Measurements from ENCODE around the gene RGL1.
"Not testable (repeated sequence)": the region's sequence is repeated elsewhere in the genome, so short reads cannot be mapped to it uniquely, and the experiment has no call there.

Gene RGL1

DNA sequence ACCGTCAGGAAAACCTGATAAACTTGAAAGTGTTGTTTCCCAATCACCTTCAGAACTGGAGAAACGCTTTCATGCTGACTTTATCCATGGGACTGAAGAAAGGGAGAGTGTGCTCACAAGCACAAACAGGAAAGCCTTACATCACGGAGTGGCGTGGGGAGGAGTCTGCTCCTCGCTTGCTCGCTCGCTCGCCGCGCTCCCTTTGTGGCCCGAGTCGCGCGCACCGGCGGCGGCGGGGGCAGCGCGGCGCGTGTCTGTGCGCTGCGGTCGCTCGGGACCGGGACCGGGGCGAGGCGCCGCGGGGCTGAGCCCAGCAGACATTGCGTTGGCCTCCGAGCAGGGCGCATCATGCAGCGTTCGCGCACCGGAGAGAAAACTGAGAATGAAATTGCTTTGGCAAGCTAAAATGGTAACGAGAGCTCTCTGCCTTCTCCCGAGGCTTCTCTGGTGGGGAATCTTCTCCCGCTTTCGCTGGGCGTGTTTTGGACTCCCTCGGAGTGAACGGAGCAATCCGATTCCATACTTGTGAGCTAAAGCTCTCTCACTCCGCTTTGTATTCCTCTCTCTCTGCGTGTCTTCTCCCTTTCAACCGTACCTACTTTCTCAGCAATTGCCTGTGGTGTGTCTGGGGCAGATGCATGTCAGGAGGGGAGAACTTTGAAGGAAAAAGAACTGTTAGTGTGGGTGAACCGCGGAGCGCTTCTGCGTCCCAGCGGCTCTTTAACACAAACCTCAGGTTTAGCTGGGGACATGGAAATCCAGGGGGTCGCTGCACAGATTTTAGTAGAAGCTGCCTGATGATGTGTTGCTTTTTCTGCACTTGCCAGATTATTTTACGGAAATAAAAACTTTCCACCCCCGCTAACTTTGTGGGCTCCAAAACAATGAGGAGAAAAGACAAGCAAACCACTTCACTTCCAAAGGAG, at the start of gene RGL1:
Gene RGL1, plus strand, starts transcription at position 205 of the 926 bp plus-strand sequence. Its CDS starts 178 bp downstream, at position 383.
- peak in 1 of 2 donors; percentile 20 for DNase-seq (ENCODE audit: low read depth in 2 of 2)

DNA sequence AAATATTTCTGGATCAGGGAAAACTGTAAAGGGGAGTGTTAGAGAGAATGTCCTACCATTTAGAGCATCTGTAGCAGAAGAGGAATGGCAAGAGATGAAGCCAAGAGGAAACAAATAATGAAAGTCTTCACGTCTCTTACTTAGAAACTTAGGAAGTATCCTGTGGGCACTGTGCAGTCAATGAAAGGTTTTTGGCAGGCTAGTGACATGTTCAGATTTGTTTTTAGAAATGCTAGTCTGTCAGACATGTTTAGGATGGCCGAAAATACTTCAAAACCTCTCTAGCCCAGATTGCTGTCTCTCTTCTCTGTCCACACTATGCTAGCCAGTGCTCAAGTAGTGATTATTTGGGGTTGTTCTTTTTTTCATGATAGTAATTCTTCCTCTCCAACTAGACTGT, 48.6 kb upstream of the RGL1 start:
- no peak for DNase-seq (ENCODE audit: low read depth in 2 of 2)

DNA sequence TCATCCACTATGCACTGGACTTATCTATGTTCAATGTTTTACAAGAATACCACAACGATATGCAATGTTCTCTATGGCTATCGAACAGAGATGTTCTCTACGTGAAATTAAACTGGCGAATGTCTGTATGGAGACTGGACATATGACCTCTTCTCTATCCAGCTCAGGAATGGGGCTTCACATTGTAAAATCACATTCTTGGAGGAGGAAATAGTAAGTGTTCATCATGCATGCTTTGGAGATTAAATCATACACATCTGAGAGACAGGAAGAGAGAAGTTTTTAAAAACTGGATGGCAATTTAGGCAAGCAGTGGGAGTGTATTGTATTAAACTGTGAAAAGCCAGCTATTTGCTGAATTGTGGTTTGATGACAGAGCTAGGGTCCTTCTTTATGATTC, 47.9 kb upstream of the RGL1 start:
- DNase-seq (ENCODE audit: low read depth in 2 of 2), result no peak

DNA sequence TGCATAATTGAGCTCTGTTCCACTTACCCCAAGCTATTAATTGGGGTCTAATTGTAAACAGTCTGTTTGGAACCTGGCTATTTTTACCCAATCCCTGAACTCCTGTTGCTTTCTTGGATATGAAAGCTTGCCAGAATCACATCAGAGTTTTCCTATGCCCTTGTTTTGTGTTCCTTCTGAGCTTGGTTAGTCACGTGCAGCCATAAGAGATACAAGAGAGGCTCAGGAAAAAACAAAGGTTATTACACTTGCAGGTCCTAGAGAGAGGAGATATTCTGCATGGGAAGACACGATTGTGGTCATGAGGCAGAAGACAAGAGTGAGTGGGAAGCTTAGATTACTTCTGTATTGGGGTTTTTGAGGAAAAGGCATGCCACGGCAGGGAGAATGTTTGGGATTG, 46.0 kb upstream of the RGL1 start:
- no peak for DNase-seq (ENCODE audit: low read depth in 2 of 2)

DNA sequence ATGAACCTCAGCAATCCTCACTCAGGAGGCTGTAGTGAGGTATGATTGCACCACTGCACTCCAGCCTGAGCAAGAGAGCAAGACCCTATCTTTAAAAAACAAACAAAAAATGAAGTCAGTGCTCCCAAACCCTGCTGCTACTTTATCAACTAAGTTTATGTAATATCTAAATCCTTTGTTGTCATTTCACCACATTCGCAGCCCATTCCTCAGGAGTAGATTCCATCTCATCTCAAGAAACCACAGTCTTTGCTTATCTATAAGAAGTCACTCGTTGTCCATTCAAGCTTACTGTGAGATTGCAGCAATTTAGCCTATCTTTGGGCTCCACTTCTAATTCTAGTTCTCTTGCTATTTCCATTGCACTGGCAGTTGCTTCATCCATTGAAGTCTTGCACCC, 44.3 kb upstream of the RGL1 start:
- DNase-seq (ENCODE audit: low read depth in 2 of 2), result no peak

DNA sequence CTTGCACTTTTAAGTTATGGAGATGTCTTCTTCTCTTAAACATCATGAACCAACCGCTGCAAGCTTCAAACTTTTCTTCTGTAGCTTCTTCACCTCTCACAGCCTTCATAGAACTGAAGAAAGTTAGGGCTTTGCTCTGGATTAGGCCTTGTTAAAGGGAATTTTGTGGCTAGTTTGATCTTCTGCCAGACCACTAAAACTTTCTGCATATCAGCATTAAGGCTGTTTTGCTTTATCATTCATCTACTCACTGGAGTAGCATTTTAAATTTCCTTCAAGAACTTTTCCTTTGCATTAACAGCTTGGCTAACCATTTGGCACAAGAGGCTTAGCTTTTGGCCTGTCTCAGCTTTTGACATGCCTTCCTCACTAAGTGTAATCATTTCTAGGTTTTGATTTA, 43.0 kb upstream of the RGL1 start:
- no peak for DNase-seq (ENCODE audit: low read depth in 2 of 2)

DNA sequence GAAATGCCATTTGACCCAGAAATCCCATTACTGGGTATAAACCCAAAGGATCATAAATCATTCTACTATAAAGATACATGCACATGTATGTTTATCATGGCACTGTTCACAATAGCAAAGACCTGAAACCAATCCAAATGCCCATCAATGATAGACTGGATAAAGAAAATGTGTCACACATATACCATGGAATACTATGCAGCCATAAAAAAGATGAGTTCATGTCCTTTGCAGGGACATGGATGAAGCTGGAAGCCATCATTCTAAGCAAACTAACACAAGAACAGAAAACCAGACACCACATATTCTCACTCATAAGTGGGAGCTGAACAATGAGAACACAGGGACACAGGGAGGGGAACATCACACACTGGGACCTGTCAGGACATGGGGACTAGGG, 42.1 kb upstream of the RGL1 start:
- not testable (repeated sequence) for DNase-seq (ENCODE audit: low read depth in 2 of 2)

DNA sequence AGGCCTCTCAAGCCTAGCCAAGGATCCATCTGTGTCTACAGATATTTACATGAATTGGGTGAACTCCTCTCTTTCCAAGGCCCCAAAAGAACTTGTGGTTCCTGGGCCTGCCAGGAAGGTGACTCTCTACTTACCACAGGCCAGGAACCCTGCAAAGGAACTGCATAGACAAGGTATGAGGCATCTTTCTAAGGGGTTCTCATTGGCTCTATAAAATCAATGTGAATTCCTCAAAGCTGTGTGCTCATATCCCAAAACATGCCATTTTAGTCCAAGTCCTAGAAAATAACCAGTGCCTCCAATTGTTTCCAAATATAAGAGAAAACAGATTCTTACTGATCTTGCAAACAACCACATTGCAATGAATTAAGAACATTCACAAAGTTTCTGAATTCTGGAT, 39.9 kb upstream of the RGL1 start:
- no peak for DNase-seq (ENCODE audit: low read depth in 2 of 2)

DNA sequence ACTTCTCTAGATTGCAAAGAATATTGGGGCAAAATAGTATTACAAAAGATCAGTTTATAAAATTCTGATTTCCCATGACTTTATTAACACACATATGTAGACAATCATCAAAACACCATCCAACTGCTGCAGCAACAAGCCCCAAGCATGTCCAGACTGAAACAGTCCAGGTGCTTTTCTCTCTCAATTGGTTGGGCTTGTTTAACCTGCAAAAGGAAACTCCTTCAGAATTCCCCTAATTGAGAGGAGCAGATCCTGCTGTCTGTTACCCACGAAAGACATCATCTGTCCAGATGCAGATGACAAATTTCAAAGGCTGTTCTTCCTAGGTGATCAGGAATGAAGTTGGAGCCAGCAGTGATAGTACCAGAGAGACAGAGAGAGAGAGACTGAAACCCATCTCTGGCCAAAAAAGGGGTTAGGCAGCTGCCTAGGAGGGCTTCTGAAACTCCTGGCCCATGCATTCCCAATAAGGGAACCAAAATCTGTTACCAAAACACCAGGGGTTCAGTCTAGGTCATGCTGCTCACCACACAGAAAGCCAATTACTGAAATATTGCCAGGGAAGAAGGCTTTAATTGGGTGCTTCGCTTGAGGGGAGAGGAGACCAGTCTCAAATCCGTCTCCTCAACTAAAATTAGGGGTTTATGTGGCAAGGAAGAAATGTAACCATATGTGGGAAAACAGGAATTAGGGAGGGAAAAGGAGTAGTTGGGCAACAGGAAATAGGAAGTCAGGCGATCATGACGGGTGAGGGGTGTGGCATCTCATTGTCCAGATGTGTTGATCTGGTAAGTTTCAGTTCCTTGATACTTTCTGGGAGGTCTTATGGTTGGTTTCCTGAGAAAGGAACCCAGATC, 34.7 kb upstream of the RGL1 start:
- DNase-seq (ENCODE audit: low read depth in 2 of 2), result no peak

DNA sequence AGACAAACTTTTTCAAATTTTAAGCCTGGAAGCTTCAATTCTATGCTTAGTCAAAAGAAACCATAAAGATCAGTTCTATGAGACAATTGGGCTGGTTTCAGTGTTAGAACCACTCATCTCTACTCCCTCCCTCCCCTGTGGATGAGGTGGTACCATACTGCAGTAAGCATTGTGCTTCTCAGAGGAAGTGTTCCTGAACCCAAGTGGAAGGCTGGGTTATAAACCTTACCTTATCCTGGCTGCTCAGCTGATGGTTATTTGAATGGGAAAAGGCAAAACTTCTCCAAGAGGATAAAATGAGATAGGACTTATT, 34.1 kb upstream of the RGL1 start:
- no peak for DNase-seq (ENCODE audit: low read depth in 2 of 2)

DNA sequence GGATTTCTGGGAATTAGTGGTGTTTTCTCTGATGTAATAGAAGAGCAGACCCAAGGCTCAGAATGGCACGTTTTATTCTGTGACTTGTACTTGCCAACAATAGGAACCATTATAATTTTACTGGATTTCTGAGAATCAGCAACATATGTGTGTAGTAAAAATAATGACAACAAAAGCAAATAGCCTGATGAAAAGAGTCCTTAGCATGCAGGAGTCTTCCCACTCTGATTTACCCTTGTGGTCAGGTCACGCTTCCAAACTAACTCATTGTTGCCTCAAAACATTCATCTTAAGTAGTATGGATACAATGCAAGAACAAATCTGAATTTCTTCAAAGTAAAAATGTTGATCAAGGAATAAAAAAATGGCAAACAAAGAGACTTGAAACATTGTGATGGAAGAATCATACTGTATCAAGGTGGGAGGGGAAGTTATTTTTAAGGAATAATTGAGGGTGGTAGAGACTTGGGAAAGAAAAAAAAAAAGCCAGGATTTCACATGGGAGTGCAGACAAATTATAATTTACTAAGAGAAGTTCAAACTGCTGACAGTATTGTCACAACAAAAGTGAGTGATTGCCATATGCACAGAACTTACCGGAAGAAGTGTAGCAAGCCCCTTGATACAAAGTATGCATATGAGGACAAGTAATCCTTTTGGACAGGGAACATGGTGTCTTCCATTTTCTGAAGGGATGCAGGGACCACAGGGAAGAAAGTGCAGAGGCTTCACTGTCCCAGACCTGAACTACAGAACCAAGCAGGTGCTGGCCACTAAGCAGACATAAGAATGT, 31.2 kb upstream of the RGL1 start:
- DNase-seq (ENCODE audit: low read depth in 2 of 2), result no peak

DNA sequence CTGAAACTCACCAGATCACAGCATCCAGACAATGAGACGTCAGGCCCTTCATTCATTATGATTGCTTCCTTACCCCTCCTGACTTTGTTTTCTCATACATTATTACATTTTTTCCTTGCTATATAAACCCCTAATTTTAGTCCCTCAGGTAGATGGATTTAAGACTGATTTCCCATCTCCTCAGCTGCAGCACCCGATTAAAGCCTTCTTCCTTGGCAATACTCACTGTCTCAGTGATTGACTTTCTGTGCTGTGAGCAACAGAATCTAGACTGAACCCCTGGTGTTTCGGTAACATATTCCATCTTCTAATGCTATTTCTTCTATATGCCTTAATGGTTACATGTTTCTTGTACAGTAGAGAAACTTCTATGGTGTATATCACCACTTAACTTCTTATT, 30.0 kb upstream of the RGL1 start:
- DNase-seq (ENCODE audit: low read depth in 2 of 2), result no peak

DNA sequence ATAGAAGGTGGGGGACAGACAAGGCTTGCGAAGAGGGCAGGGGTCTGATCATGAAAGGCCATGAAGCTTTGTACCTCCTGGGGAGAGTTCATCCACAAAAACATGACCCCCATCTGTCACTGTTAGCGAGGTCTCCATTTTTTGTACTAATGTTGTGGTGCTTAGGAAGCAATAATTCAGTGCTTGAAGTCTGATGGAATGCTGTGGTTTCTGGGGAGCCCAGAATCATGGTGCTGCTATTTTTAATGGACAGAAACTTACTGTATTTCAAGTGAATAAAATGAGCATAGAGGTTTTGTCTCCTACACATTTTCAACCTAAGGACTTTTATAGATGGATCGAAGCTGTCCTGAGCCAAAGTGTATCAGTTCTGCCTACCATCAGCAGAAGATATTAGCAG, 28.2 kb upstream of the RGL1 start:
- no peak for DNase-seq (ENCODE audit: low read depth in 2 of 2)

DNA sequence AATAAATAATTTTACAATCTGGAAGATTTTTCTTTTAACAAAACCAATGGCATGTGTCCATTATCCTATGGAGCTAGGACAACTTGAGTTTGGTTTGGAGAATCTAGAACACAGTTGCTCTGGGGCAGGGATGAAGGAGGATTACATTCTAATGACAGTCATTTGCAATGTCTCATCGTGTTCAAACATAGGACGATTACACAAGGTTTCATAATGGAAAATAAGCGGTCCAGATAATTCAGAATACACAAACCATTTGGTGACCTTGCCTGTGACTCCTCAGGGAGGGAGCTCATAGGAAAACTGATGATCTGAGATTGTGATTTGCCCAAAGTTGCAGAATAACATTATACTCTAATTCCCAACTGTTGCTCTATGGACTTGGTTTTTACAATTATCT, 27.6 kb upstream of the RGL1 start:
- DNase-seq (ENCODE audit: low read depth in 2 of 2), result no peak

DNA sequence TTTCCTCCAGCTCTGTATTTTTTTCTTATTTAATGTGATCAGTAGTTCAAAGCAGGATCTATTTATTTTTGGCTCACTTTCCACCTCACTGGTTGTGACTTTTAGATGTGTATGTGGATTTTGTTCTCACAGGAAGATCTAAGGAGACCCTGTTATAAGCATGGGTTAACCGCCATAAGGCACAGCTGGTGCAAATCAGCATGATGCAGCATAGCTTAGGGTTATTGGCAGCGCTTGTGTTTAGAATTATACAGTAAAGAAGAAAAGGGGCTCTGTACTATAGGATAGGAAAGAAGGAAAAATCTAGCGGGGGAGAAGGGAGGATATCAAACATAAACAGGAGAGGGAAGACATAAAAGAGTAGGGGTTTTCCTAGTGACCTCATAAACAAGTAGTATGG, 26.9 kb upstream of the RGL1 start:
- no peak for DNase-seq (ENCODE audit: low read depth in 2 of 2)

DNA sequence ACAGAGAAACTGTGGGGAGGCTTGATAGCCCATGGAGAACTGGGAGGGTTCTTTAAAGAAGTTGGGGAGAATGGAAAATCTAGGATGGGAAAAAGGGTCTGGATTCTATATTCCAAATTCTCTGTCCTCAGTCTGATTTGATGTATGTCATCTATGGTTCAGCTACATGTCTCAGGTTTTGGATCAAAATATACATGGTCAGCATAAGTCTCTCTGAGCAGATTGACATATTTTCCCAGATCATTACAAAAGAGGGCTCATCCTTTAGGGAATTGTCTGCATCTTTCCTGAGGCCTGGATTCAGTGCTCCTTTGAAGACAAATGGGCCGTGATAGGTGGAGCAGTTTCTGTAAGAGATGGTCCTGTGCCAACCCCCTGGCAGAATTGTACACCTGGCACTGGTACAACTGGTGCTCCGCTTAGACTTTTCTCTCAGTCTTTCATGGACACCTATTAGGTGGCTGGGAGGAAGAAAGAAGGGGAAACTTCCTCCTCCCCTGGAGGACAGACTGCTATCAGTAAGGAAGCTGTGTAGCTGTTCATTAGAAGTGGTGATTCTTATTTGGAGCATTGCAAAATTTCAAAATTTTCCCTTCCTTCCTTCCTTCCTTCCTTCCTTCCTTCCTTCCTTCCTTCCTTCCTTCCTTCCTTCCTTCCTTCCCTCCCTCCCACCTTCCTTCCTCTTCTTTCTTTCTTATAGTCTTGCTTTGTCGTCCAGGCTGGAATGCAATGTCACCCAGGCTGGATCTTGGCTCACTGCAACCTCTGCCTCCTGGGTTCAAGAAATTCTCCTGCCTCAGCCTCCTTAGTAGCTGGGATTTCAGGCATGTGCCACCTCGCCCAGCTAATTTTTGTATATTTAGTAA, 26.1 kb upstream of the RGL1 start:
- DNase-seq (ENCODE audit: low read depth in 2 of 2), result no peak

DNA sequence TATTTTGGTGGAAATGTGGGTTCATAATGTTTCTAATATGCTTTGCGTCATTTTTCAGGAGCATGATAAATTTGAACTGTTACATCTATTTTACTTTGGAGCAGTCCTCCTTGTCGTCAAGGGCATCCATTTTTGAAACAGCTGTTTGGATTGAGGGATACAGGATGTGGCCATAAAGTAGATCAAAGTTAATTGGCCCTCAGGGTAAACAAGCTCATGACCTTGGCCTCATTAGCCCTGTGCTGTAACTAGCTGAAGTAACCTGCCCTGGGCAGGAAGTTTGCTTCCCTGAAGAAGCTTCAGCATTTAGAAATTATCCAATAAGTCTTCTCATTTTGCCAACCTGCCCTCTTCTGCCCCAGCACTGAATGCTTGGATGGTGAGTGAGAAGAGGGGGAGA, 24.8 kb upstream of the RGL1 start:
- no peak for DNase-seq (ENCODE audit: low read depth in 2 of 2)

DNA sequence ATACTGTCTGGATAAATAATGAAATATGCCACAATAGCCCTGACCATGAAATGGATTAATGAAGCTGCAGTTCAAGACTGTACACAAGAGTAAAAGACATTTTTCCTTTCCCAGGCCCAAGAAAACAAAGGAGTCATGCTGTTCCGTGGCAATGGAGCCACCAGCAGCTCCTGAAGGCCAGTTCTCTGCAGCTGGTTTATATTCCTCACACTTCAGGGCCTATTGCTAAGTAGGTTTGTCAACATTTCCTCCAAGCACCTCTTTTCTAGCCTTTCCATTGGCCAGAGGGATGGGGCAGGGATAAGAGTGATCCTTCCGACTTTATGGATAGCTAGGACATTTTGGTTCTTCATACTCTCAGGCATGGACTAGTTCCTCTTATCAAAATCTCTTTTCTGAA, 24.2 kb upstream of the RGL1 start:
- DNase-seq (ENCODE audit: low read depth in 2 of 2), result no peak

DNA sequence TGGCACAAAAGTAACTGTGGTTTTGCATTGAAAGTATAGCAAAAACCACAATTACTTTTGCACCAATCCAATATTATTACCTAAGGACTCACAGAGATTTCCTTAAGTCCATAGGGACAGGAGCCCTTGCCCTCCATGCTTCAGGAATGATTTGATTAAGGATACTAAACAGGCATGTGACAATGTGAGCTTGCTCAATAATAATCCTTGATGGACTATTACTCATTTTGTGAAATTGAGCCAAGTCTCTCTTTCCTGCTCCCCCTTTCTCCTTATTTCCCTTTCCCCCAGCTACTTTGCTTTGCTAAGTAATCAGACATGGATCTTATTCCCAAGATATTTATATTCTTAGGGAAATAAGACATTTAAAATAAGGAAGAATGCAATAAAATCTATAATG, 21.6 kb upstream of the RGL1 start:
- DNase-seq (ENCODE audit: low read depth in 2 of 2), result no peak

DNA sequence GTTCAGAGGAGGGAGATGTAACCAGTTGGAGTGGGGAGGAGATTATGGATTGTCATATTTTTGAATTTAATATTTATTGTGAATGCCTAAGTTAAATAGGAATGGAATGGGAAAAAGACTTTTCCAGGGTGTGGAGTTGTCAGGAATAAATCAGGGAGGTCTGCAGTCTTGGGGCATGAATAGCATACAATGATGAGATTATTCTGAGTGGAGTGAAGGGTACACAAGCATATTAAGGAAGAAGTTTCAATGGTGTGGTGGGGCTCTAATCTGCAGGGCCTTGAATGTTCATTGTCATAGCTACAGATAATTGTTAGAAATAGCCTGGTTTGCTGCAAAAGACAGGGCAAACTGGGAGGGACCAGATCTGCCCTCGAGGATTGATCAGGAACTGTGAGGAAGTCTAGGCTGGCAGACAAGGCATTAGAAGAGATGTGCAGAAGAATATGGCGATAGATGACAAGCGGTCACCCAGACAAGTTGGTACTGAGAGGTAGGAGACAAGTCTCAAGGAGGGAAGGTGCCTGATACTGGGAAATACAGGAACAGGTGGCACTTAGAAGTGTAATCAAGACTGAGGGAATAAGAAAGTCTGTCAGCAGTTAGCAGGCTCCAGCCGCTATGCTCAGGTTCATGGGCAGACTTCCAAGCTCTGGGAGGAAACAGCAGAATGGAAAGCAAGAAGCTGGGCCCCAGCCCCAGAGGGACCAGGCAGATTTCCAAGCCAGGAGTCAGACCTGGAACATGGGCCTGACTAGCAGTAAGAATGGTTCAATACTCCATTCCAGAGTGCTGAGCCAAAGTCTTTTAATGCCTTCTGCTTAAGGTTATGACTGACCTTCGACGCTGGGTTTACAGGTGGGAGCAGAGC, 20.9 kb upstream of the RGL1 start:
- no peak for DNase-seq (ENCODE audit: low read depth in 2 of 2)

All from stimulated activated CD4-positive, alpha-beta T cell treated with anti-CD3 and anti-CD28 coated beads, Interleukin-15, amount 100 ng/mL, for 48 hours (primary cell).